Stomach (tissue), 4 donors: ENCODE results near the gene LIME1.

Experiments used
- CTCF ChIP-seq, 7 experiments: fragments of 450-650 bp in 4 of 7; fragments of 200-600 bp in 3 of 7; sonication (generic) in 3 of 7; IDR thresholded peaks; one replicate each; pipeline ENCODE4 v1.5.1; 2016 to 2019; ENCODE audit warnings: antibody characterized with exemption in 7 of 7, control low read depth in 2 of 7, mild to moderate bottlenecking in 1 of 7
- EP300 ChIP-seq: sonication (generic); formaldehyde crosslinking; IDR thresholded peaks from one replicate; pipeline ENCODE4 v1.6.1; 2017; ENCODE audit warnings: antibody characterized with exemption
- POLR2A ChIP-seq, 4 donors: fragments of 450-650 bp; IDR thresholded peaks; one replicate each; pipeline ENCODE4 v1.6.1; 2016; ENCODE audit warnings: antibody characterized with exemption in 4 of 4, control low read depth in 2 of 4, mild to moderate bottlenecking in 1 of 4, moderate library complexity in 1 of 4
- POLR2AphosphoS5 ChIP-seq, 3 donors: sonication (generic); formaldehyde crosslinking; IDR thresholded peaks; one replicate each; pipeline ENCODE4 v1.6.1; 2016; ENCODE audit warnings: antibody characterized with exemption in 3 of 3

GRCh38 chr20:63782521-63782971 lies 46.1 kb downstream of the LIME1 start:
- TF ChIP-seq CTCF (IDR thresholded peaks at IDR 0.05) (no peak), EP300 (no peak), POLR2A (IDR thresholded peaks at IDR 0.05) (no peak), POLR2AphosphoS5 (IDR thresholded peaks at IDR 0.05) (no peak)
